ENCODE measurements around the gene NSUN6. TPM values are rescaled to one million over a fixed set of nuclear protein-coding genes. Genes with fewer than 3 reads are reported as not detected.
"Not testable (repeated sequence)": the region's sequence is repeated elsewhere in the genome, so short reads cannot be mapped to it uniquely, and the experiment has no call there.

NSUN6 gene
- total RNA-seq, 4 donors from 2014 or later: 5.0 to 10.4 (median 5.7) TPM

- intact Hi-C loops (cut with DNase I): no loop called here
- H3K27ac ChIP-seq (replicated peaks in 1 of 4): no peak overlapping the region
- DNase-seq (ENCODE audit: extremely low spot score): no peak
- H3K27me3 ChIP-seq: no peaks in the 10 kb centered on the region
- H3K36me3 ChIP-seq: peaks cover 0 to 7% (median 5%) of the 10 kb centered on the region in 4 donors
- TF ChIP-seq POLR2A (IDR thresholded peaks at IDR 0.05; ENCODE audit: low read depth): no peak
- no peak for TF ChIP-seq CTCF (IDR thresholded peaks at IDR 0.05)
- TF ChIP-seq EP300 (IDR thresholded peaks at IDR 0.05): no peak
- no peak for TF ChIP-seq POLR2AphosphoS5 (IDR thresholded peaks at IDR 0.05)
- H3K4me3 ChIP-seq: no peak overlapping the region
- H3K9me3 ChIP-seq: no peaks in the 10 kb centered on the region
- peaks cover 22 to 32% (median 29%) of the 10 kb centered on the region in 4 donors for H3K4me1 ChIP-seq
- WGBS: 81% methylated on average over 7 of the region's 7 CpGs
Measured at GRCh38 chr10:18649364-18649959, 1.9 kb downstream of the NSUN6 start.

- Histone ChIP-seq H3K27ac (replicated peaks in 1 of 4) (no peak overlapping the region), H3K4me3 (no peak overlapping the region), H3K4me1 (peaks cover 22 to 32% (median 29%) of the 10 kb centered on the region in 4 donors), H3K9me3 (no peaks in the 10 kb centered on the region), H3K27me3 (no peaks in the 10 kb centered on the region), H3K36me3 (peaks cover 0 to 11% (median 5%) of the 10 kb centered on the region in 4 donors)
- DNase-seq (ENCODE audit: extremely low spot score): no peak
- TF ChIP-seq POLR2A (IDR thresholded peaks at IDR 0.05; ENCODE audit: low read depth): no peak
- no peak for TF ChIP-seq POLR2AphosphoS5 (IDR thresholded peaks at IDR 0.05)
- TF ChIP-seq EP300 (IDR thresholded peaks at IDR 0.05): no peak
- intact Hi-C loops (cut with DNase I): no loop called here
- 98% methylated on average over 3 of the region's 3 CpGs for WGBS
Measured at GRCh38 chr10:18647945-18648344, 3.4 kb downstream of the NSUN6 start.

- 100% methylated on average over 2 of the region's 2 CpGs for WGBS
- peaks cover 21 to 30% (median 28%) of the 10 kb centered on the region in 4 donors for H3K4me1 ChIP-seq
- no peak for DNase-seq (ENCODE audit: extremely low spot score)
- TF ChIP-seq EP300 (IDR thresholded peaks at IDR 0.05) (no peak), CTCF (IDR thresholded peaks at IDR 0.05) (no peak), POLR2A (IDR thresholded peaks at IDR 0.05; ENCODE audit: low read depth) (no peak), POLR2AphosphoS5 (IDR thresholded peaks at IDR 0.05) (no peak)
- no peaks in the 10 kb centered on the region for H3K9me3 ChIP-seq
- no peak overlapping the region for H3K27ac ChIP-seq (replicated peaks in 1 of 4)
- H3K27me3 ChIP-seq: no peaks in the 10 kb centered on the region
- intact Hi-C loops (cut with DNase I): no loop called here
- peaks cover 0 to 13% (median 5%) of the 10 kb centered on the region in 4 donors for H3K36me3 ChIP-seq
- no peak overlapping the region for H3K4me3 ChIP-seq
Measured at GRCh38 chr10:18647151-18647550, 4.2 kb downstream of the NSUN6 start.

- WGBS: 92% methylated on average over 2 of the region's 2 CpGs
- H3K27me3 ChIP-seq; H3K9me3 ChIP-seq; H3K4me1 ChIP-seq; DNase-seq (ENCODE audit: extremely low spot score); H3K4me3 ChIP-seq; H3K27ac ChIP-seq (replicated peaks in 1 of 4); intact Hi-C loops (cut with DNase I): not testable (repeated sequence)
- peaks cover 0 to 16% (median 0%) of the 10 kb centered on the region in 4 donors for H3K36me3 ChIP-seq
Measured at GRCh38 chr10:18639719-18640118, 11.7 kb downstream of the NSUN6 start.

- 90% methylated on average over 1 of the region's 1 CpG for WGBS
- H3K4me1 ChIP-seq; intact Hi-C loops (cut with DNase I): not testable (repeated sequence)
Measured at GRCh38 chr10:18637400-18637799, 14.0 kb downstream of the NSUN6 start.

GRCh38 chr10:18635995-18636394 lies 15.4 kb downstream of the NSUN6 start:
- no peak for TF ChIP-seq EP300 (IDR thresholded peaks at IDR 0.05)
- TF ChIP-seq POLR2A (IDR thresholded peaks at IDR 0.05; ENCODE audit: low read depth): no peak
- no peak for TF ChIP-seq CTCF (IDR thresholded peaks at IDR 0.05)
- TF ChIP-seq POLR2AphosphoS5 (IDR thresholded peaks at IDR 0.05): no peak
- WGBS: 96% methylated on average over 4 of the region's 4 CpGs
- intact Hi-C loops (cut with DNase I): no loop called here
- no peaks in the 10 kb centered on the region for H3K9me3 ChIP-seq
- H3K4me3 ChIP-seq: no peak overlapping the region
- H3K27ac ChIP-seq (replicated peaks in 1 of 4): no peak overlapping the region
- no peaks in the 10 kb centered on the region for H3K27me3 ChIP-seq
- DNase-seq (ENCODE audit: extremely low spot score): no peak
- H3K4me1 ChIP-seq: peaks cover 0 to 7% (median 0%) of the 10 kb centered on the region in 4 donors
- no peaks in the 10 kb centered on the region for H3K36me3 ChIP-seq

More at GRCh38 chr10:18637400-18637799, 14.0 kb downstream of the NSUN6 start:
- H3K27me3 ChIP-seq; H3K27ac ChIP-seq (replicated peaks in 1 of 4); H3K9me3 ChIP-seq; H3K4me3 ChIP-seq; DNase-seq (ENCODE audit: extremely low spot score): not testable (repeated sequence)
- peaks cover 0 to 11% (median 0%) of the 10 kb centered on the region in 4 donors for H3K36me3 ChIP-seq

GRCh38 chr10:18632500-18632899 lies 18.9 kb downstream of the NSUN6 start:
- 88% methylated on average over 1 of the region's 3 CpGs for WGBS
- DNase-seq (ENCODE audit: extremely low spot score); H3K27ac ChIP-seq (replicated peaks in 1 of 4); H3K4me1 ChIP-seq; H3K4me3 ChIP-seq; H3K9me3 ChIP-seq; H3K36me3 ChIP-seq; H3K27me3 ChIP-seq; intact Hi-C loops (cut with DNase I): not testable (repeated sequence)
